ENCODE data around the gene SSU72.
A peak's percentile ranks its signal among the peaks of the same experiment; 100 is the strongest.

- TF ChIP-seq POLR2A (IDR thresholded peaks at IDR 0.05) (peak in 2 of 4 donors; percentile 62 to 68), CTCF (IDR thresholded peaks at IDR 0.05) (peak in 3 of 6 experiments; percentile 16 to 30 (median 21))
Observed at GRCh38 chr1:1511533-1512285, 63.0 kb downstream of the SSU72 start, which contains the start of gene ATAD3A.

Data from esophagus squamous epithelium (tissue), 4 donors.